Measurements from ENCODE around the gene ZNF681. TPM values are rescaled to one million over a fixed set of nuclear protein-coding genes. Genes with fewer than 3 reads are reported as not detected.

Gene ZNF681
- total and polyA plus RNA-seq, 4 donors: 0.58 to 4.8 (median 1.4) TPM

GRCh38 chr19:23771316-23771715, 12.6 kb upstream of the ZNF681 start:
- Histone ChIP-seq H3K4me1 (ENCODE audit: control insufficient read depth in 5 of 5, insufficient read depth in 5 of 5, low read length in 5 of 5) (no peaks in the 10 kb centered on the region), H3K27me3 (ENCODE audit: control insufficient read depth in 3 of 3, insufficient read depth in 3 of 3, low read length in 2 of 3) (no peaks in the 10 kb centered on the region), H3K9ac (ENCODE audit: insufficient read depth in 1 of 2, low read length in 2 of 2) (no peak overlapping the region), H3K9me3 (ENCODE audit: control insufficient read depth in 4 of 4, insufficient read depth in 3 of 4, low read length in 3 of 4) (peaks cover 0 to 22% (median 0%) of the 10 kb centered on the region in 4 donors), H3K27ac (ENCODE audit: low read depth in 1 of 2, low read length in 1 of 2) (no peak overlapping the region), H3K4me3 (no peak overlapping the region), H3K36me3 (ENCODE audit: control insufficient read depth in 4 of 4, insufficient read depth in 4 of 4, low read length in 4 of 4) (peaks cover 3 to 9% (median 5%) of the 10 kb centered on the region in 4 donors)
- ATAC-seq (ENCODE audit: insufficient read depth, low FRiP score) (no peak), DNase-seq (no peak)
- 63 to 92% methylated on average over 2 of the region's 2 CpGs for WGBS, 2 donors
- TF ChIP-seq CTCF (IDR thresholded peaks at IDR 0.05; ENCODE audit: control extremely low read depth, extremely low read depth): no peak

DNA sequence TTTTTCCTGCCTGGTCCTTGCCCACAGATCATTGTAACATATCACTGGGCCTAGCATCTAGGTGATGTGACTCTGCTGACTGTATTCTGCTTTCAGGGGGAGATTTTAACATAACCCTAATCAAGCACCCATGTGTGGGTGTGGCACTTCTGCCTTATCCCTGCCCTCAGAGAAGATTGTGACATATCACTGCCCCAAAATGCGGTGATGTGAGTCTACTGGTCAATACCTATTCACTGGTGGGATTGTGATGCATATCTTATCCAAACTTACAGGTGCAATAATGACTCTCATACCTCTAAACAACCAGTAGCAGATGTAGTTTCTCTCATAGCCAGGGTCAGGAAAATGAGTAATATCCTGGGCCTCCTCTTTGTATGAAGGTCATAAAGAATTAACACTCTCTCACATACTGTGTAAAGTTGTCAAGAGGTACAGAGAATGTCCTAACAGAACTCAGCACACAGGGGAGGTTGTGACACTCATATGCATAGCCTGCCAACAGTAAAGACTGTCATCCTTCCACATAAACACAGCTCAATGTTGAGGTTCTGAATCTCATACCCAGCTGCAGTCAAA, 12.1 kb upstream of the ZNF681 start:
- 86 to 93% methylated on average over 1 of the region's 1 CpG for WGBS, 2 donors
- H3K27me3 ChIP-seq (ENCODE audit: control insufficient read depth in 3 of 3, insufficient read depth in 3 of 3, low read length in 2 of 3): no peaks in the 10 kb centered on the region
- TF ChIP-seq CTCF (IDR thresholded peaks at IDR 0.05; ENCODE audit: control extremely low read depth, extremely low read depth): no peak
- DNase-seq (no peak), ATAC-seq (ENCODE audit: insufficient read depth, low FRiP score) (no peak)
- no peaks in the 10 kb centered on the region for H3K4me1 ChIP-seq (ENCODE audit: control insufficient read depth in 5 of 5, insufficient read depth in 5 of 5, low read length in 5 of 5)
- peaks cover 0 to 17% (median 0%) of the 10 kb centered on the region in 4 donors for H3K9me3 ChIP-seq (ENCODE audit: control insufficient read depth in 4 of 4, insufficient read depth in 3 of 4, low read length in 3 of 4)
- H3K9ac ChIP-seq (ENCODE audit: insufficient read depth in 1 of 2, low read length in 2 of 2): no peak overlapping the region
- no peak overlapping the region for H3K4me3 ChIP-seq
- H3K36me3 ChIP-seq (ENCODE audit: control insufficient read depth in 4 of 4, insufficient read depth in 4 of 4, low read length in 4 of 4): peaks cover 2 to 9% (median 4%) of the 10 kb centered on the region in 4 donors
- H3K27ac ChIP-seq (ENCODE audit: low read depth in 1 of 2, low read length in 1 of 2): no peak overlapping the region

- H3K27ac ChIP-seq (ENCODE audit: low read depth in 1 of 2, low read length in 1 of 2): no peak overlapping the region
- no peak overlapping the region for H3K4me3 ChIP-seq
- WGBS, 2 donors: 95 to 96% methylated on average over 3 of the region's 3 CpGs
- H3K9ac ChIP-seq (ENCODE audit: insufficient read depth in 1 of 2, low read length in 2 of 2): no peak overlapping the region
- ATAC-seq (ENCODE audit: insufficient read depth, low FRiP score) (no peak), DNase-seq (no peak)
- H3K27me3 ChIP-seq (ENCODE audit: control insufficient read depth in 3 of 3, insufficient read depth in 3 of 3, low read length in 2 of 3): no peaks in the 10 kb centered on the region
- no peak for TF ChIP-seq CTCF (IDR thresholded peaks at IDR 0.05; ENCODE audit: control extremely low read depth, extremely low read depth)
- H3K36me3 ChIP-seq (ENCODE audit: control insufficient read depth in 4 of 4, insufficient read depth in 4 of 4, low read length in 4 of 4): peaks cover 0 to 9% (median 3%) of the 10 kb centered on the region in 4 donors
- H3K4me1 ChIP-seq (ENCODE audit: control insufficient read depth in 5 of 5, insufficient read depth in 5 of 5, low read length in 5 of 5): no peaks in the 10 kb centered on the region
- peaks cover 0 to 16% (median 0%) of the 10 kb centered on the region in 4 donors for H3K9me3 ChIP-seq (ENCODE audit: control insufficient read depth in 4 of 4, insufficient read depth in 3 of 4, low read length in 3 of 4)
These were observed 11.2 kb upstream of the ZNF681 start for GRCh38 chr19:23769691-23770468.

Measured in lung (tissue), 12 donors.